SKM-1 treated with dmso at 0.1 percent for 144 hours (cell line): ENCODE data around the gene CDK11A.
"Not testable (repeated sequence)": the region's sequence is repeated elsewhere in the genome, so short reads cannot be mapped to it uniquely, and the experiment has no call there.

Source experiments
- DNase-seq: peaks from one replicate; lab custom pipeline; 2025; ENCODE audit not compliant: unreplicated experiment; lab: John Stamatoyannopoulos, UW

Gene CDK11A

DNA sequence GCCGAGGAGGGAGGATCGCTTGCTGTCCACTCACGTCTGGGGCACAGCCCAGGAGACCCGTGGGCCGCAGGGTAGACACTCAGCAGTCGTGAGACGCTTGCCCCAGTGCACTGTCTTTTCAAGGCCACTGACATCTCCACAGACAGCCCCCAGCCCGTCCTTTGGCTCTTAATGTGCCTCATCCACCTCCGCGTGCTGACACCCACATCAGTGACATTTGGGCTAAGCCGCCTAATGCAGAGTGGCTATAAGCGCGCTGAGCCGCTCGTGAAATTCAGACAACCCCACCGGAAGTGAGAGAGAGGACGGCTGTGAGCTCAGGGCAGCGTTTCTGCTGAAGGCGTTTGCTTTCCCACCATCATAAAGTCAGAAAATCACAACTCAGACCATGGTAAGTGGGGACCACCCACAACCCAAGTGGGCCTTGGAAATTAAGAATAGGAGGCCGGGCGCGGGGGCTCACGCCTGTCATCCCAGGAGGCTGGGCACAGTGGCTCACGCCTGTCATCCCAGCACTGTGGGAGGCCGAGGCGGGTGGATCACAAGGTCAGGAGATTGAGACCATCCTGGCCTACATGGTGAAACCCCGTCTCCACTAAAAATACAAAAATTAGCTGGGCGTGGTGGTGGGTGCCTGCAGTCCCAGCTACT is 40.0 kb downstream of the CDK11A start:
- DNase-seq = no peak

DNA sequence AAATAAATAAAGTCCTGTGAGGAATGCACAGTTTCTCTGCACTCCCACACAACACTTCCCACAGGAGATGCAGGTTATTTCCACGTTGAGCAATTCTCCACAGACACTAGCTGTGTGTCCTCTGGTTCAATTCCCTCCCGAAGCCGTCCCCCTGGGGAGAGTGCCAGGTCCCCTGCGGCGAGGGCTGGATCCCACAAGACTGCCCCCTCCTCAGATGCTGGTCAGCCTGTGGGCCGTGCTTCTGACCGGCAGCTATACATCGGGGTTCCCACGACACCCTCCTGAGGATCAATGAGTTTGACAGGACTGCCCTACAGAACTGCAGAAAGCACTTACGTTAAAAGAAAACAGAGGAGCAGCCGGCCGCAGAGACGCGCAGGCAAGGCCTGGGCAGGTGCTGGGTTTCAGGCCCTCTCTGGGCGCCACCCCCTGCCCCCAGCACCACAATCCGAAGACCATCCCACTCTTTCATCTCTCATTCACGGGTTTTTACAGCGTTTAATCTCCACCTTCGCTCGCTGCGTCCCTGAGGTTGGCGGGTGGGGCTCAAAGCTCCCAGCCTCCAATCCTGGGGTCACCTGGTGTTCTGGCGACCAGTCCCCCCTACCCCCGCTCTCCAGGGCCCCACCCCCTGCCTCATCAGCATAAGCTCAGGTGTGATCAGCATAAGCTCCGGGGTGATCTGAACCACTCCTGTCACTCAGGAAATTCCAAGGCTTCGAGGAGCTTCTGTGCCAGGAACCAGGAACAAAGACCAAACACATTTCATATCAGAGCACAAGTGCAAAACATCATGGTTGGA is 40.9 kb downstream of the CDK11A start:
- DNase-seq = no peak

DNA sequence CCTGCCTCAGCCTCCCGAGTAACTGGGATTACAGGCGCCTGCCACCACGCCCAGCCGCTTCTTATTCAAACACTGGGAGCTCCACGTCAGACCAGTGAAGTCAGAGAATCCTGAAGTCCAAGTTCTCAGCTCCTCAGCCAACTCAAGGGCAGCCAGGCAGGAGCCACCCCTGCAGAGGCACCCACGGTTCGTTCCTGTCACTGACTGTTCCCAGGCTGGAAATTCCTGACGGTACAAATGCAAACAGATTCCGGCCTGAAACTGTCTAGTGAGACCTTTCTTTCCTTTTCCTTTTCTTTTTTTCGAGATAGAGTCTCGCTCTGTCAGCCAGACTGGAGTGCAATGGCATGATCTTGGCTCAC is 43.3 kb downstream of the CDK11A start:
- no peak for DNase-seq

DNA sequence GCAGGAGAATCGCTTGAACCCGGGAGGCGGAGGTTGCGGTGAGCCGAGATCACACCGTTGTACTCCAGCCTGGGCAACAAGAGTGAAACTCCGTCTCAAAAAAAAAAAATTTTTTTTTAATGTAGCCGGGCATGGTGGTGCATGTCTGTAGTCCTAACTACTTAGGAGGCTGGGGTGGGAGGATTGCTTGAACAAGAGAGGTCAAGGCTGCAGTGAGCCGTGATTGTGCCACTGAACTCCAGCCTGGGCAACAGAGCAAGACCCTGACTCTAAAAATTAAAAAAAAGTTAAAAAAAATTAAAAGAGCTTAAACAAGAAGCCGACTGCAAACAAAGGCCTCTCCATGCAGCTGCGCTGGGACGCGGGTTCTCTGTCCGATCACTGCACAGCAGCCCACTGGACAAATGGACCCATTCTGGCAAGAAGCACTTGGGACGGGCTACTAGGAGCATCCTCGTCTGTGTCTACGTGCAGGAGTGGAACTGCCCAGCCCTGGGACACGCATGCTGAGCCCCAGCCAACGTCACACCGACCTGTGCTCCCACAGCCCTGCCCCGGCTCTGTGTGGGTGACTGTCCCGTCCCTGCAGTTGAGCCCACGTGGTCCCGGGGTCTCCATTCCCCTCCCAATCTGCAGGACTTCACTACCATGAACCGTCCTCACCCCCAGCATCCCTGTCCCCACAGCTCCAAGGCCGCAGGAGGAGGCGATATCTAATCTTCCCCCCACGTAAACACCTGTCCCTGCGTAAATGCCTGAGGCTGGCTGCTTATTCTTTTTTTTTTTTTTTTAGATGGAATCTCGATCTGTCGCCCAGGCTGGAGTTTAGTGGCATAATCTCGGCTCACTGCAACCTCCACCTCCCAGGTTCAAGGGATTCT is 43.9 kb downstream of the CDK11A start:
- no peak for DNase-seq

DNA sequence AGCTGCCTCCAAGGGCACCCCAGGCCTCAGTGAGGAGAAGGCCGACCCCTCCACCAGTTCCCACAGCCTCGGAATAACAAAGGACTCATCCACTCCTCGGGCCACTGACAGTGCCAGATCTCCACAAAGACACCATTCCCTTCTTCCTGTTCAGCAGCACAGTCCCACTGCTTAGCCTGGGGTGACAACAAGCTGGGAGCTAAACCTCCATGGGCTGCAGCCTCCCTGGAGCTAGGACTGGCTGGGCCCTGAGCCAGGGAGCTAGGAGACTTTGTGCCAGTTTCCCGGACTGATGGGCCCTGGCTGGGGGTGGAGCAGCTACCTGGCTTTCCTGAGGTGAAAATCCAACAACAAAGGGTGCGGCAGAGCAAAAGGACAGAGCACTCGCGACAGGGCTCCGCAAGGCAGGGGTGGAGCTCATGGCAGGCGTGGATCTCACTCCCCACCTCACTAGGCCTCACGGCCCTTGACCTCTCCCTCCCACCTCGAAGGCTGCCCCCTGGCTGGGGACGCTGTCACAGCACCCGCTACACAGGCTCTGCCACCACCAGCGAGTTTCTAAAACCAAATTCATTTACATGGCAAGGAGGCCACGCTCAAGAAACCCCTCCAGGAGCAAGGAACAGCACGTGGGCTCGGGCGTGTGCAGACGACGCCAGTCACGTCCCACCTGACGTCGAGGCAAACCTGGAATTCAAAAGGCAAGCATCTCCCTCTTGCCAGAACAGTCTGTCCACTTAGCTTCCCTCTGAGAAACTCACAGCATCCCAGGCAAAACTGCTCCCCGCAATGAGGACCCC is 45.4 kb downstream of the CDK11A start:
- no peak for DNase-seq

DNA sequence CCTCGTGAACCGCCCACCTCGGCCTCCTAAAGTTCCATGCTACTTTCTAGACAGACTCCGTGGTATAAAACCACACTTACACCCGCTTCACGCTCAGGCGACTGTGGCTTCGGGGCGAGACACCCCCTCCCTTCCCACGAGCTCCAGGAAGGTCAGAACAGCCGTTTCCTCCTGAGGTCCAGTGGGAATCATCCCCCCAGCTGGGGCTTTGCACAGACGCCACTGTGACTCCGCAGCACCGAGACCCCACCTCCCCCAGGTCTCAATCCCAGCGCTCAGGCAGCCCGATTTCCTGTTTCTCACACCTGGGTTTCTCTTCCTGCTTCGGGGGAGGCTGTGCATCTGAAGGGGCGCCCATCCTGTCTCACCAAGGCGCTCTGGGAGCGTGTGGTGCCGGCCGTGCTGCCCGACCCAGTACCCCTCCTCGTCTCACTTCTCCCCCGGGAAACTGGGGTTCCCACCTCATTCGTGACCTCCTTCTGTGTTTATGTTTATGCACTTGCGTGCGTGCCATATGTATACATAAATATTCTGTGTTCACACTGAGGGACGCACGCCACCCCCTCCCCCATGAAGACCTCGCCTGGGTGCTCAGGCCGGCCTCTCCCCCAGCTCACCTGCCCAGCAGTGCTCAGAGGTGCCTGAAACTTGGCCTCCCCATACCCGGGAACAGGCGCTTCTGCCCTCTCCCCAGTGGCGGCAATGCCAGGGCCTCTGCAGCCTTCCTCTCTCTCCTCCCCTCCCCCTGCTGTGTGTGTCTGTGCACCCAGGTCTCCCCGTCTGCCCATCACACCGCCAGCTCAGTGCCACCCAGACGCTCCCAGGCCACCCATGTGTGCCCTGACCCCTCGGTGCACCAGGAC is 46.2 kb downstream of the CDK11A start:
- no peak for DNase-seq

DNA sequence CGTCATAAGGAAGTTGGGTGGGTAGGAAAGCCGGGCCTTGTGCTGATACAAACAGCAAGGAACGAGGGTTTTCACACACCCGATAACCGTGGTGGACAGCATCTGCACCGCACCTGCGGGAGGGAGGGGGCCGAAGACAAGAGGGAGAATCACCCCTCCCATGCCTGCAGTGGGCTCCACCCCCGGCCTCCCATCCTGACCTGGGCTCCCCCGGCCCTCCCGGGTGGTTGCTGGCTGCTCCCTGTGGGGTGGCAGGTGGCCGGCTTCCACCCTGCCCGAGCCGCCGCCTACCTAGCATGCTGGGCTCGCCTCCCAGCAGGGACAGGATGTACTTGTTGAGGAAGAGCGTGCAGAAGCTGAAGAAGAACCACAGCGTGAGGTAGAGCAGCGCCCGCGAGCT is 48.1 kb downstream of the CDK11A start:
- DNase-seq = not testable (repeated sequence)

DNA sequence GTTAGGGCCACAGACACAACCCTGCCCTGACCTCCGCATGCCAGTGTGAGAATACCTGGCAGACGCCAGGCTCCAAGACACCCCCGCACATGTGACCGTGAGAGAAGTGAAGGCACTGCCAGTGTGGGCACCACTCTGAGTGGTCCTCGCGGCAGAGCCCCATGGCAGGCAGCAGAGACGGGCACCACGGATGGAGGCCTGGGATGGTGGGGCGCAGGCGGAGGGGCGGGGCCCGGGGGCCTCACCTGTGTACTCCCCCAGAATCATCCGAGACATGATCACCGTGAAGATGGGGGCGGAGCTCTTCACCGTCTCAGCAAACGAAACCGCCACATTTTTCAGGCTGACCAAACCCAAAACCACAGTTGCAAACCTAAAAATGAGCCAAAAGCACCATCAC is 48.9 kb downstream of the CDK11A start:
- not testable (repeated sequence) for DNase-seq

DNA sequence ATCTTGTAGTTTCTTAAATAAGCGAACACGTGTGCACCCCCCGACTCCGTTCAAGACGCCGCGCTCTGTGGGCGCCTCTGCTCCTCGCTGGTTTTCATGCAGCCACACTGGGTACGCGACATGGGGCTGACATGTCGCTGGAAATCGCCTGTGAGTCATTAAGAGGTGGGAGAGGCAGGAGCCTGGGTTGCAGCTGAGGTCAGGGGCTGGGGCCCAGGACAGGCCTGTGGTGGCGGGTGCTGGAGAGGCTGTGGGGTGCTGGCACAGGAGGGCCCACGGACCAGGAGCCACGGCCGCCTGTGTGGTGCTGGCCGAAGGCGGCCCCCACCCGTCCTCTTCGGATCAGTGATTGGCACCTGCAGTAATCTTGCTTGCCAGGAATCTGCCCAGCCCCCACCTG is 49.4 kb downstream of the CDK11A start:
- not testable (repeated sequence) for DNase-seq

DNA sequence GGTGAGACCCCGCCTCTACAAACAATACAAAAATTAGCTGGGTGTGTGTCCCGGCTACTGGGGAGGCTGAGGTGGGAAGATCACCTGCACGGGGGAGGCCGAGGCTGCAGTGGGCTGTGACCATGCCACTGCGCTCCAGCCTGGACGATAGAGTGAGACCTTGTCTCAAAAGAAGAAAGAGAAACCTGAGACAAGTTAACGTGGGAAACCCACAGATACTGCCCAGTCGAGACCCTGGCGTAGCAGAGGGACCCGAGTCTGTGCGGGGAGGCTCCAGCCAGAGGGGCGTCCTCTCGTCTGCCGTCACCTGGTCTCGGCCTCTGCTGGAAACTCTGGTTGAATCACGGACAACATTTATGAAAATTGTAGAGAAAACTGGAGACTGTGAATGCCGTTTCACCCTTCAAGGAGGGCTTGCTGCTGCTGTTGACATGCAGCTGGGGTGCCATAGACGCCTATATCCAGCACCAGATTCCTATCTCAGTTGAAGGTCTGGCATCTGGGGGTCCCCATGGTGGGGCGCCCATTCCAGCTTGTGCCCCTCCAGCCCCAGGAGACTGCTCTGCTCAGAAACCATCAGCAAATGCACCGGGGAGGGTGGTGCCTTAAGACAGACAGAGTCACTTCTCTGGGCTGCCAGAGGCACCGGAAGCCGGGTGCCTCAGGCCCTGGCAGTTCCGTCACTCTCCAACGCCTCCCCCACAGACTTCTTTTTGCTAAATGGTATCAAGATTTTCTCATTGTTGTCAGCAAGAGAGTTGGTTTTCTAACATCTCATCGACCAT is 51.8 kb downstream of the CDK11A start:
- no peak for DNase-seq

DNA sequence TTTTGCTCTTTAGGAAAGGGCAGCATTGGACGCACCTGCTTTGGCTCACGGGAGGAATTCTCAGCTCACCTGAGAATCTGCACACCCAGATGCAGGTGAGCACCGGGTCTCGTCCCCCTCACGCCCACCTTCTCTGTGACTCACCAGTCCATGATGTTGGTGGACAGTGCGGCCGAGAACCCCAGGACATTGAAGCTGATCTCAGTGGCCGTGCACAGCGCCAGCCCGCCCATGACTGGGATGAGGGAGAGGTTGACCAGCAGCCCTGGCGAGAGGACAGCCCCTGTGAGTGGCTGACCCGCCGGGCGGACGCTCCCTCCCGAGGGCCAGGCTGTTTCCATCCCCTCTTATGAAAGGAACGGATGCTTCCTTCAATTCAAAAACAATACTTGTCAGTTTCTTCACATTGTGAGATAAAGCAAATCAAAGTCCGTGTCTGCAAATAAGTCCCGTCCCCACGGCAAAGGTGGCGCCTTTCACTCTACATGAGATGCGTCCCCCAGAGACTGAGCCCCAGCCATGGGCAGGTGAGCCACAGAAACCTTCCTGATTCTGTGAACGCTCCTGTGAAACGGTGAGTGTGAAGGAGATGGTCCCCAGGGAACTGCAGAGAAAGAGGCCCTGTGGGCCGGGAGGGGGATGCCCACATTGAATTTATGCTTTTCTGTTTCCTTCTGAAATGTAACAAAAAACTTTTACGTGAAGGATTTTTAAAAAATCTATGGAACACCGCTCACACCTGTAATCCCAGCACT is 52.6 kb downstream of the CDK11A start:
- DNase-seq = no peak

DNA sequence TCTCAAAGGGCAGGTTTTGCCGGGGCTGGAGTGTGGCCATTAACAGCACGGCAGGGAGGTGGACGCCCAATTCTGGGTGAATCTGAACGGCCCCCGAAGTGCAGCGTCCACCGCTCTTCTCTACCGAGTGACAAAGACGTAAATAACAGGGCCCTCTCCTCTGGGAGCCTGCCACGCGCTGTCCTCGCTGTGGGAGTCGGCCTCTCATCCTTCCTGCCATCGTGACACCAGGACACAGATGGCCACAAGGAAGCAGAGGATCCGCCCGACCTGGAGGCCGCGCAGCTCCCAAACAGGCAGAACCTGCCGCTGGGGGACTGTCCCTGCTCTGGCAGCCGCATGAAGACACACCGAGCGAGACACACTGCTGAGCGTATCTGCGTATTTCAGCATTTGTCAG is 53.3 kb downstream of the CDK11A start:
- no peak for DNase-seq

DNA sequence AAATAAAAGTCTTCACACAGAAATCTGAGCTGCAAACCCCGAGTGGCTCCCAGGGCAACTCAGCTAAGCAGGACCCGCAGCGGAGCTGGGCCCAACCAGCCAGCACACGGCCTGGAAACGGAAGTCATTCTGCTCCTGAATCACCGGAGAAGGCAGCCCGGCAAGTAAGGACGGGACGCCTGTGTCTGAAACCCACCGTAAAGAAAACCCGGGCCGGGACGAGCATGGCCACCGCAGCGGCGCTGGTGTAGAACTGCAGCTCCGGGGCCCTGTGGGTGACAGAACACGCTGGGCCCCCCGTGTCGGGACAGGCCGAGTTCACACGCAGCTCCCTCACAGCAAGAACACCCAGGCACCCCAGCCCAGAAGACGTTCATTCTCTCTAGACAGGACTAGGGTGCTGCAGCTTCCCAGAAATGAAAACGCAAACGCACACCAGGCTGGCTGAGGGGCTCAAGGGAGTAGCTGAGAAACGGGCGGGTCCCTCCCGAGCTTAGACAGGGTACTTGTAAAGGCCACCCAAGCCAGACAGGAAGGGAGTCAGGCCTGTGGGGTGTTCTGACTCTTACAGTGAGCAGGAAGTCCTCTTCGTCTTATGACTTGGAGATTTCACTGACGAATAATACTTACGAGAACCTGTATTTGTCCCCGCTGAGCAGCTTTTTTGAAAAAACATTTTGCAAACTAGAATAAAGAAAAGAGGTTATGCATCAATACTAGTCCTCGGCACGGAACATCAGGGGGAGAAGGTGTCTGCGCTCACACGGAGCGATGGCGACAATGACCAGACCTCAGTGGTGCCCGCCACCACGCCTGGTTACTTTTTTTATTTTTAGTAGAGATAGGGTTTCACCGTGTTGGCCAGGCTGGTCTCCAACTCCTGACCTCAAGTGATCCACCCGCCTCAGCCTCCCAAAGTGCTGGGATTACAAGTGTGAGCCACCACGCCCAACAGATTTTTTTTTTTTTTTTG is 54.4 kb downstream of the CDK11A start:
- no peak for DNase-seq

DNA sequence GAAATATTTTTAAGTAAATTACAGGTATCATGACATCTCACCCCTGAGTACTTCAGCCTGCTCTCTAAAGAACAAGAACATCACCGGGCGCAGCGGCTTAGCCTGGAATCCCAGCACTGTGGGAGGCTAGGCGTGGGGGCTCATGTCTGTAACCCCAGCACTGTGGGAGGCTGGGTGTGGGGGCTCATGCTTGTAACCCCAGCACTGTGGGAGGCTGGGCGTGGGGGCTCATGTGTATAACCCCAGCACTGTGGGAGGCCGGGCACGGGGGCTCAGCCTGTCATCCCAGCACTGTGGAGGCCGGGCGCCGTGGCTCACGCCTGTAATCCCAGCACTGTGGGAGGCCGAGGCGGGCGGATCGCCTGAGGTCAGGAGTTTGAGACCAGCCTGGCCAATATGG is 57.6 kb downstream of the CDK11A start:
- no peak for DNase-seq

DNA sequence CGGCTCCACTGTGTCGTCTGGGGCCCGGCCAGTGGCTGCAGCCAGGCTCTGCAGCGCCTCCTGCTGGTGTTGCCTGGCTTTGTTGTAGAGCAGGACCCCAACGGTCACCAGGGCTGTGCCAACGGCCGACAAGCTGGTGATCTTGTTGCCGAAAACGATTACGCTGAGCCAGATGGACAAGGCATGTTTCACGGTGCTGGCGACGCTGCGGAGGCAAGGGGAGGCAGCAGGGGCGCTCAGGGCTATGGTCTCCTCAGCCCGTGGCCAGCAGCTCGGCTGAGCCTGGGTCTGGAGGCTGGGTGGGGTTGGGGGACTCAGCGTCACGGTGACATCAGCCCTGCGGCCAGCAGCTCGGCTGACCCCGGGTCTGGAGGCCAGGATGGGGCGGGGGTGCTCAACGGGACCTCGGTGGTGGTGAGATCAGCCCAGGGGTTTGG is 58.3 kb downstream of the CDK11A start:
- no peak for DNase-seq

DNA sequence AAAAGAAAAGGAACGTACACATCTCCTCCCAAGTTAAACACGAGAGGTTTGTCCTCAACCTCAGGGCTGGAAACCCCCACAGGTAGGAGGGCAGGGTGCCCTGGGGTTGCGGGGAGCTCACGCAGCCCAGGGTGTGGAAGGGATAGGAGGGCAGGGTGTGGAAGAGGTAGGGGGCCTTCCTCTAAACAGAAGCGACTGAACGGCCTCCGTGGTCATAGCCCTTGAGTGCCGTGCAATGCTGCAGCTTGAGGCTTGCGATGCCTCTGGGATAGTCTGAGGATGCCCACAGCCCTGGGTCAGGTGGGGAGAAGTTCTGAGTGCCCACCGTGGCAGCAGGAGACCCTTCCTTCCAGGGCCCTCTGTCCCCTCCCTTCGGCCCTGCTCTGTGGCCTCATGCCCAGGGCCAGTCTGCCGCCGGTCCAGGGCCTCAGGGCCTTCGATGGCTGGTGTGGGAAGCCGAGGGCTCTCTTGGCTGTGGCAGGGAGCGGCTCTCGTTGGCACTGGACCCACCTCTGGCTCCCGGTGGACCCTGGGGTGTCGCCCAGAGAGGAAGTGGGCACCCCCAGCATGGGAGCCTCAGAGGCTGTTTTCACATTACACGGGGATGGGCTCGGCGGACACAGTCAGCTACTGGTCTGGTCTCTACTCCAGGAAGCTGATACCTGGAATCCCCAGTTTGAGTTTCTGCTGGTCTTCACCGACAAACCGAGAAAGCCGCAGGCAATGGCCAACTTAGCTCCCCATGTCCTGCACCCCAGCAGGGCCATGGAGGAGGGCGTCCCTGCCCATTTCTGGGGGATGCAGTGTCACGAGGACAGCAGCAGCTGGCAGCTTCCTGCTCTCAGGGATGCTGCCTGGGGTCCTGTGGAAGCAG is 59.0 kb downstream of the CDK11A start:
- no peak for DNase-seq
